Stimulated activated CD4-positive, alpha-beta T cell treated with anti-CD3 and anti-CD28 coated beads, Interleukin-12 subunit alpha, Interleukin-12 subunit beta, amount 100 ng/mL, for 48 hours (primary cell): ENCODE results near the gene RHBG.
"Not testable (repeated sequence)": the region's sequence is repeated elsewhere in the genome, so short reads cannot be mapped to it uniquely, and the experiment has no call there.

ENCODE experiments used
- DNase-seq, 3 donors: peaks; one replicate each; pipeline ENCODE4 v3.0.0-alpha.2; 2020; ENCODE audit warnings: low read depth in 2 of 3, low spot score in 1 of 3

RHBG gene

GRCh38 chr1:156359973-156360372 lies 9.0 kb upstream of the RHBG start:
- no peak for DNase-seq

- DNase-seq, result no peak
Measured at GRCh38 chr1:156360534-156360933, 8.5 kb upstream of the RHBG start.

GRCh38 chr1:156365754-156366153 lies 3.3 kb upstream of the RHBG start:
- no peak for DNase-seq

GRCh38 chr1:156366378-156367166 lies 2.4 kb upstream of the RHBG start:
- no peak for DNase-seq

- no peak for DNase-seq
Measured at GRCh38 chr1:156367383-156368156, 1.4 kb upstream of the RHBG start.

GRCh38 chr1:156368157-156368658 lies 803 bp upstream of the RHBG start:
- DNase-seq, result no peak

GRCh38 chr1:156369685-156370286 lies 775 bp downstream of the RHBG start:
- DNase-seq, result not testable (repeated sequence)

GRCh38 chr1:156371553-156372264 lies 2.7 kb downstream of the RHBG start:
- DNase-seq, result no peak

GRCh38 chr1:156372265-156372586 lies 3.2 kb downstream of the RHBG start:
- DNase-seq, result no peak

- DNase-seq, result no peak
Measured at GRCh38 chr1:156372876-156373275, 3.9 kb downstream of the RHBG start.

- DNase-seq, result no peak
Measured at GRCh38 chr1:156373546-156373945, 4.5 kb downstream of the RHBG start.

GRCh38 chr1:156376146-156376545 lies 7.1 kb downstream of the RHBG start:
- no peak for DNase-seq

- no peak for DNase-seq
Measured at GRCh38 chr1:156376958-156377919, 8.2 kb downstream of the RHBG start.

- no peak for DNase-seq
Measured at GRCh38 chr1:156378557-156378956, 9.5 kb downstream of the RHBG start.

- DNase-seq, result no peak
Measured at GRCh38 chr1:156379420-156380165, 10.6 kb downstream of the RHBG start.

GRCh38 chr1:156382561-156382960 lies 13.6 kb downstream of the RHBG start:
- DNase-seq, result no peak

GRCh38 chr1:156383023-156383422 lies 14.0 kb downstream of the RHBG start:
- DNase-seq, result peak; percentile 44 to 50 (median 50)

GRCh38 chr1:156384007-156384406 lies 15.0 kb downstream of the RHBG start:
- no peak for DNase-seq

GRCh38 chr1:156384658-156385057 lies 15.6 kb downstream of the RHBG start:
- no peak for DNase-seq
